Sigmoid colon (tissue), 7 donors: Measurements from ENCODE around the gene NGFR. TPM values are rescaled to one million over a fixed set of nuclear protein-coding genes. Genes with fewer than 3 reads are reported as not detected.

Source experiments
- DNase-seq: peaks from one replicate; pipeline ENCODE4 v3.0.0-alpha.2; 2019
- H3K27ac ChIP-seq, 4 donors: fragments of 200-600 bp; sonication (generic); one replicate each; pipeline ENCODE4 v1.5.1; 2016 to 2019; ENCODE audit warnings: mild to moderate bottlenecking in 1 of 4
- H3K27me3 ChIP-seq, 3 donors: fragments of 200-600 bp; sonication (generic); one replicate each; pipeline ENCODE4 v1.5.1; 2019; ENCODE audit warnings: mild to moderate bottlenecking in 1 of 3
- H3K36me3 ChIP-seq, 4 donors: fragments of 200-600 bp; sonication (generic); one replicate each; pipeline ENCODE4 v1.5.1; 2016 to 2019
- H3K4me1 ChIP-seq, 4 donors: fragments of 200-600 bp; sonication (generic); one replicate each; pipeline ENCODE4 v1.5.1; 2017 to 2019
- H3K4me3 ChIP-seq, 4 donors: fragments of 200-600 bp; sonication (generic); one replicate each; pipeline ENCODE4 v1.5.1; 2017 to 2019; ENCODE audit warnings: mild to moderate bottlenecking in 2 of 4, moderate library complexity in 1 of 4
- H3K9me3 ChIP-seq, 4 donors: fragments of 200-600 bp in 3 of 4; sonication (generic) in 3 of 4; one replicate each; pipeline versions ENCODE4 v1.5.1 to v1.6.1; 2013 to 2019
- EP300 ChIP-seq, 4 donors: sonication (generic); formaldehyde crosslinking; IDR thresholded peaks; one replicate each; pipeline ENCODE4 v1.6.1; 2017; ENCODE audit warnings: antibody characterized with exemption in 4 of 4
- POLR2A ChIP-seq, 2 donors: fragments of 450-650 bp; IDR thresholded peaks; one replicate each; pipeline ENCODE4 v1.6.1; 2016; ENCODE audit warnings: antibody characterized with exemption in 2 of 2, mild to moderate bottlenecking in 2 of 2, moderate library complexity in 2 of 2
- POLR2AphosphoS5 ChIP-seq, 4 donors: sonication (generic); formaldehyde crosslinking; IDR thresholded peaks; one replicate each; pipeline ENCODE4 v1.6.1; 2017; ENCODE audit warnings: antibody characterized with exemption in 4 of 4
- WGBS, 2 donors: extraction: QIAGEN DNeasy Blood & Tissue Kit; methylation state at CpG; one replicate each; pipeline ENCODE4 v1.1.7; 2013; 5-methylcytosine and 5-hydroxymethylcytosine counted together
- intact Hi-C: fragments of 100-400 bp; cut with DNase I; formaldehyde crosslinking; loops from one replicate; pipeline ENCODE4 v1.15.1; 2023
- polyA plus RNA-seq, 3 donors: library from polyadenylated mRNA; stranded (reverse); fragments of 200-250 nt; gene quantifications; one replicate each; pipeline ENCODE4 v1.2.3, GENCODE V29; 2013
- total RNA-seq, 4 donors: library from RNA; depleted of rRNA; stranded (reverse); fragments of >200 nt; gene quantifications; one replicate each; pipeline ENCODE4 v1.1.0, GENCODE V29; 2016
- TF ChIP-seq, protein P1 (sequence below), 4 experiments: fragments of 450-650 bp in 3 of 4; fragments of 200-600 bp in 1 of 4; IDR thresholded peaks; one replicate each; pipeline ENCODE4 v1.5.1; 2016 to 2019; ENCODE audit warnings: antibody characterized with exemption in 4 of 4, mild to moderate bottlenecking in 3 of 4, moderate library complexity in 2 of 4
- donor health status: healthy with polysubstance abuse.
- donor health status: Bipolar disorder and iron deficiency.
- donor health status: healthy.

NGFR gene
- total and polyA plus RNA-seq, 7 donors, result 0.46 to 15.2 (median 6.9) TPM

DNA sequence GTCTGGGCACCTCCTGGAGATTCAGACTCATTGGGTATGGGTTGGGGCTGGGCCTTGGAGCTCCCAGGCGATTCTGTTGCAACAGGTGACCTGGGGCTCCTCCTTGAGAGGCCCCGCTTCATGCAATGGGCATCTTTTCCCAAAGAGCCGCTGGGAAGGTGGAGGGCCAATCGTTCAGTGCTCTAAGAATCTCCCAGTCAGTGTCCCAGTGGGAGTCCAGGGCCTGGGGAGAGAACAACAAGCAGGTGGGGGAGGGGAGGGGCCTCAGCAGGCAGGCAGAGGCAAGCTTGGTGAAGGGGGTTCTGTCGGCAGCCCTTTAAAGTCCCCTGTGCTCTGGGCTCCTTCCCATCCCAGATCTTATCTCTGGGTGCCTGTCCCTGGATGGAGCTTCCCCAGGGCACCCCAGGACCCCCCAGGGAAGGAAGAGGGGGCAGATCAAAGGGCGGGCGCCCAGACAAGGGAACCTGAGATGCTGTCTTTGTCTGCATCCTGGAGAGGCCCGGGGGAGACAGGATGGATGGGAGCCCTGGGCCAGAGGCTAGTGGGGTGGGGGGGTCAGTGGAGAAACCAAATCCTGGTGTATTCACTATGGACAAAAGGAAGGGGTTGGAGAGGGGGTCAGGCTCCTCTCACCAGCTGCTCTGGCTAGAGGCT lies 50.0 kb downstream of the NGFR start:
- TF ChIP-seq, protein P1, sequence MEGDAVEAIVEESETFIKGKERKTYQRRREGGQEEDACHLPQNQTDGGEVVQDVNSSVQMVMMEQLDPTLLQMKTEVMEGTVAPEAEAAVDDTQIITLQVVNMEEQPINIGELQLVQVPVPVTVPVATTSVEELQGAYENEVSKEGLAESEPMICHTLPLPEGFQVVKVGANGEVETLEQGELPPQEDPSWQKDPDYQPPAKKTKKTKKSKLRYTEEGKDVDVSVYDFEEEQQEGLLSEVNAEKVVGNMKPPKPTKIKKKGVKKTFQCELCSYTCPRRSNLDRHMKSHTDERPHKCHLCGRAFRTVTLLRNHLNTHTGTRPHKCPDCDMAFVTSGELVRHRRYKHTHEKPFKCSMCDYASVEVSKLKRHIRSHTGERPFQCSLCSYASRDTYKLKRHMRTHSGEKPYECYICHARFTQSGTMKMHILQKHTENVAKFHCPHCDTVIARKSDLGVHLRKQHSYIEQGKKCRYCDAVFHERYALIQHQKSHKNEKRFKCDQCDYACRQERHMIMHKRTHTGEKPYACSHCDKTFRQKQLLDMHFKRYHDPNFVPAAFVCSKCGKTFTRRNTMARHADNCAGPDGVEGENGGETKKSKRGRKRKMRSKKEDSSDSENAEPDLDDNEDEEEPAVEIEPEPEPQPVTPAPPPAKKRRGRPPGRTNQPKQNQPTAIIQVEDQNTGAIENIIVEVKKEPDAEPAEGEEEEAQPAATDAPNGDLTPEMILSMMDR (IDR thresholded peaks at IDR 0.05), result no peak
- TF ChIP-seq POLR2AphosphoS5 (IDR thresholded peaks at IDR 0.05) (no peak), POLR2A (IDR thresholded peaks at IDR 0.05) (no peak), EP300 (IDR thresholded peaks at IDR 0.05) (no peak)
- Histone ChIP-seq H3K4me3 (no peak overlapping the region), H3K27ac (no peak overlapping the region), H3K9me3 (peaks cover 0 to 6% (median 0%) of the 10 kb centered on the region in 4 donors), H3K36me3 (no peaks in the 10 kb centered on the region), H3K27me3 (no peaks in the 10 kb centered on the region), H3K4me1 (peaks cover 0 to 6% (median 0%) of the 10 kb centered on the region in 4 donors)
- WGBS, 2 donors, result 80% methylated on average over 8 of the region's 8 CpGs
- intact Hi-C loops, result no loop called here
- DNase-seq, result no peak

DNA sequence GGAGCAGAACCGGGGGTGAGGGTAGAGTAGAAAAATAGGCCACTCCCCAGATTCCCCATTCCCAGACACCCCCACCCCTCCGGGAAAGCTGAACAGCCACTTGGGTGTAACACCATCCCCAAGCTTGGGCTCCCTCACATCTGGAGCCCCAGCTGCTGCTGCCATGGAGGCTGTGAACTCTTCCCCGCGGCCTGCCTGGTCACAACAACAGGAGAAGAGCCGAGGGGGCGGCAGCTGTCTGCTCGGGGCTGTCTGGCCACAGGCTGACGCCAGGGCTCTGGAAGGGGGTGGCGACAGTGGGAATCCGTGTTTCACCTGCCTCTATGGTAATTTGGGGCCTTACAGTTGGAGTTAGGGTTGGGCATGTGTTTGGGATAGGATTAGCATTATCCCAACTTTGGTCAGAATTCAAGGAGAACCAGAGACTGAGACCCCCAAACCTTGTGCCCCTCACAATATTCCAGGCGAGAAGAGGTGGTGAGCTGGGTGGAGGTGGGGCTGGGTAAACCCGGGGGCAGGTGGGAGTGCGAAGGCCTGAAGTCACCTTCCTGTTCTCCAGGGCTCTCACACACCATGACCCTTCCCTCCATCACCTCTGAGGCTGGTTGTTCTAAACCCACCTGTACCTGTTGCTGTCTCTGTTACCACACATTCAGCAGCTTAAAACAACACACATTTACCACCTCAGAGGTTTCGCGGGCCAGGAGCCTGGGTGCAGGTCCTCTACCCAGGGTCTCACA lies 50.9 kb downstream of the NGFR start:
- Histone ChIP-seq H3K4me1 (peaks cover 0 to 6% (median 0%) of the 10 kb centered on the region in 4 donors), H3K27ac (no peak overlapping the region), H3K9me3 (peaks cover 0 to 3% (median 0%) of the 10 kb centered on the region in 4 donors), H3K27me3 (no peaks in the 10 kb centered on the region), H3K36me3 (no peaks in the 10 kb centered on the region), H3K4me3 (no peak overlapping the region)
- WGBS, 2 donors, result 81 to 84% methylated on average over 15 of the region's 15 CpGs
- TF ChIP-seq POLR2AphosphoS5 (IDR thresholded peaks at IDR 0.05) (no peak), POLR2A (IDR thresholded peaks at IDR 0.05) (no peak), EP300 (IDR thresholded peaks at IDR 0.05) (no peak)
- TF ChIP-seq, protein P1 (IDR thresholded peaks at IDR 0.05), result no peak
- no peak for DNase-seq
- intact Hi-C loops, result loop anchor here (2.0 kb wide), 1 partner anchor 111 kb away; no protein-coding TSS in a partner anchor

- Histone ChIP-seq H3K27me3 (no peaks in the 10 kb centered on the region), H3K4me3 (no peak overlapping the region), H3K36me3 (no peaks in the 10 kb centered on the region), H3K4me1 (peaks cover 0 to 6% (median 0%) of the 10 kb centered on the region in 4 donors), H3K27ac (no peak overlapping the region), H3K9me3 (no peaks in the 10 kb centered on the region)
- WGBS, 2 donors, result 84 to 90% methylated on average over 18 of the region's 18 CpGs
- TF ChIP-seq EP300 (IDR thresholded peaks at IDR 0.05), result no peak
- no peak for TF ChIP-seq POLR2AphosphoS5 (IDR thresholded peaks at IDR 0.05)
- DNase-seq, result no peak
- intact Hi-C loops, result loop anchor here (2.0 kb wide), 1 partner anchor 112 kb away; no protein-coding TSS in a partner anchor
These were observed 51.7 kb downstream of the NGFR start for GRCh38 chr17:49546546-49547535.

GRCh38 chr17:49547566-49547965 lies 52.5 kb downstream of the NGFR start:
- DNase-seq, result no peak
- Histone ChIP-seq H3K36me3 (no peaks in the 10 kb centered on the region), H3K4me1 (peaks cover 0 to 6% (median 0%) of the 10 kb centered on the region in 4 donors), H3K27ac (no peak overlapping the region), H3K9me3 (no peaks in the 10 kb centered on the region), H3K27me3 (no peaks in the 10 kb centered on the region), H3K4me3 (no peak overlapping the region)
- TF ChIP-seq POLR2A (IDR thresholded peaks at IDR 0.05), result no peak
- no peak for TF ChIP-seq EP300 (IDR thresholded peaks at IDR 0.05)
- no peak for TF ChIP-seq POLR2AphosphoS5 (IDR thresholded peaks at IDR 0.05)
- TF ChIP-seq, protein P1 (IDR thresholded peaks at IDR 0.05), result no peak
- intact Hi-C loops, result loop anchor here (2.0 kb wide), 1 partner anchor 113 kb away; no protein-coding TSS in a partner anchor
- WGBS, 2 donors, result 78 to 79% methylated on average over 9 of the region's 9 CpGs
